ENCODE measurements around the gene POLD4. TPM values are rescaled to one million over a fixed set of nuclear protein-coding genes. Genes with fewer than 3 reads are reported as not detected.

POLD4 gene
- total RNA-seq, 2 experiments from 2014 or later = 153 to 171 TPM

- BruUV-seq (replicated peaks) = no TSS peak
- CTCF ChIA-PET (ENCODE audit: unreplicated experiment) = no interaction called here
- Histone ChIP-seq H3K4me3 (ENCODE audit: low read depth, low read length, poor library complexity, severe bottlenecking) (no peak overlapping the region), H3K4me2 (ENCODE audit: low read length) (no peak overlapping the region), H3K9me2 (ENCODE audit: insufficient read depth, low read length) (no peaks in the 10 kb centered on the region), H2AFZ (ENCODE audit: low read length) (no peak overlapping the region), H3K4me1 (ENCODE audit: insufficient read depth, low read length, poor library complexity, severe bottlenecking) (no peaks in the 10 kb centered on the region), H3K36me3 (ENCODE audit: insufficient read depth, low read length) (no peaks in the 10 kb centered on the region), H3K27ac (ENCODE audit: low read depth, low read length, poor library complexity, severe bottlenecking) (no peak overlapping the region), H3K79me2 (ENCODE audit: insufficient read depth, low read depth, low read length) (no peaks in the 10 kb centered on the region), H3K9me3 (ENCODE audit: low read length) (no peaks in the 10 kb centered on the region), H4K20me1 (ENCODE audit: insufficient read depth, low read length) (no peaks in the 10 kb centered on the region)
- intact Hi-C loops (cut with micrococcal nuclease; ENCODE audit: unreplicated experiment) = no loop called here
- no peak for DNase-seq (ENCODE audit: low spot score)
- POLR2A ChIA-PET = interaction anchor here (0.7 kb wide), 1 partner anchor 713 kb away, joined by 3 read pairs; no protein-coding TSS in a partner anchor
- TF ChIP-seq CTCF (conservative IDR thresholded peaks at IDR 0.05; ENCODE audit: low read length) (no peak), EZH2phosphoT487 (IDR thresholded peaks at IDR 0.05; ENCODE audit: borderline replicate concordance, low read depth, low read length) (no peak)
These were observed 21.2 kb downstream of the POLD4 start for GRCh38 chr11:67332081-67332691.

GRCh38 chr11:67323526-67323925 is 29.8 kb downstream of the POLD4 start:
- Histone ChIP-seq H3K4me3 (ENCODE audit: low read depth, low read length, poor library complexity, severe bottlenecking) (no peak overlapping the region), H3K9me3 (ENCODE audit: low read length) (no peaks in the 10 kb centered on the region), H3K4me1 (ENCODE audit: insufficient read depth, low read length, poor library complexity, severe bottlenecking) (peaks cover 3% of the 10 kb centered on the region), H3K4me2 (ENCODE audit: low read length) (no peak overlapping the region), H3K36me3 (ENCODE audit: insufficient read depth, low read length) (no peaks in the 10 kb centered on the region), H2AFZ (ENCODE audit: low read length) (no peak overlapping the region), H3K9me2 (ENCODE audit: insufficient read depth, low read length) (no peaks in the 10 kb centered on the region), H3K79me2 (ENCODE audit: insufficient read depth, low read depth, low read length) (no peaks in the 10 kb centered on the region), H3K27ac (ENCODE audit: low read depth, low read length, poor library complexity, severe bottlenecking) (no peak overlapping the region), H4K20me1 (ENCODE audit: insufficient read depth, low read length) (no peaks in the 10 kb centered on the region)
- POLR2A ChIA-PET = interaction anchor here (0.6 to 1.0 kb wide), 2 partner anchors 58 to 530 kb away, joined by 3 to 4 read pairs; no protein-coding TSS in a partner anchor
- intact Hi-C loops (cut with micrococcal nuclease; ENCODE audit: unreplicated experiment) = no loop called here
- TF ChIP-seq EZH2phosphoT487 (IDR thresholded peaks at IDR 0.05; ENCODE audit: borderline replicate concordance, low read depth, low read length) (no peak), CTCF (conservative IDR thresholded peaks at IDR 0.05; ENCODE audit: low read length) (no peak)
- no TSS peak for BruUV-seq (replicated peaks)
- no peak for DNase-seq (ENCODE audit: low spot score)
- CTCF ChIA-PET (ENCODE audit: unreplicated experiment) = no interaction called here

- no peak overlapping the region for H3K4me2 ChIP-seq (ENCODE audit: low read length)
- no peaks in the 10 kb centered on the region for H3K9me2 ChIP-seq (ENCODE audit: insufficient read depth, low read length)
- intact Hi-C loops (cut with micrococcal nuclease; ENCODE audit: unreplicated experiment) = no loop called here
- H3K9me3 ChIP-seq (ENCODE audit: low read length) = no peaks in the 10 kb centered on the region
- TF ChIP-seq EZH2phosphoT487 (IDR thresholded peaks at IDR 0.05; ENCODE audit: borderline replicate concordance, low read depth, low read length) (no peak), CTCF (conservative IDR thresholded peaks at IDR 0.05; ENCODE audit: low read length) (no peak)
- CTCF ChIA-PET (ENCODE audit: unreplicated experiment) = no interaction called here
- H3K4me1 ChIP-seq (ENCODE audit: insufficient read depth, low read length, poor library complexity, severe bottlenecking) = peaks cover 9% of the 10 kb centered on the region
- no peak overlapping the region for H3K27ac ChIP-seq (ENCODE audit: low read depth, low read length, poor library complexity, severe bottlenecking)
- no peaks in the 10 kb centered on the region for H4K20me1 ChIP-seq (ENCODE audit: insufficient read depth, low read length)
- no peak overlapping the region for H2AFZ ChIP-seq (ENCODE audit: low read length)
- DNase-seq (ENCODE audit: low spot score) = no peak
- no peak overlapping the region for H3K4me3 ChIP-seq (ENCODE audit: low read depth, low read length, poor library complexity, severe bottlenecking)
- H3K79me2 ChIP-seq (ENCODE audit: insufficient read depth, low read depth, low read length) = no peaks in the 10 kb centered on the region
- H3K36me3 ChIP-seq (ENCODE audit: insufficient read depth, low read length) = no peaks in the 10 kb centered on the region
- no TSS peak for BruUV-seq (replicated peaks)
- POLR2A ChIA-PET = no interaction called here
These were observed 31.3 kb downstream of the POLD4 start for GRCh38 chr11:67322049-67322448.
